Occipital lobe (tissue), 2 donors: ENCODE measurements around the gene MARS1. TPM values are rescaled to one million over a fixed set of nuclear protein-coding genes. Genes with fewer than 3 reads are reported as not detected.
"Not testable (repeated sequence)": the region's sequence is repeated elsewhere in the genome, so short reads cannot be mapped to it uniquely, and the experiment has no call there.

Experiments used
- DNase-seq: peaks from one replicate; lab custom pipeline; 2025; lab: John Stamatoyannopoulos, UW
- total RNA-seq: library from RNA; depleted of rRNA; stranded (reverse); fragments of >200 nt; gene quantifications from one replicate; pipeline ENCODE4 v1.2.3, GENCODE V29; 2014

The MARS1 gene
- total RNA-seq: 65.2 TPM

DNA sequence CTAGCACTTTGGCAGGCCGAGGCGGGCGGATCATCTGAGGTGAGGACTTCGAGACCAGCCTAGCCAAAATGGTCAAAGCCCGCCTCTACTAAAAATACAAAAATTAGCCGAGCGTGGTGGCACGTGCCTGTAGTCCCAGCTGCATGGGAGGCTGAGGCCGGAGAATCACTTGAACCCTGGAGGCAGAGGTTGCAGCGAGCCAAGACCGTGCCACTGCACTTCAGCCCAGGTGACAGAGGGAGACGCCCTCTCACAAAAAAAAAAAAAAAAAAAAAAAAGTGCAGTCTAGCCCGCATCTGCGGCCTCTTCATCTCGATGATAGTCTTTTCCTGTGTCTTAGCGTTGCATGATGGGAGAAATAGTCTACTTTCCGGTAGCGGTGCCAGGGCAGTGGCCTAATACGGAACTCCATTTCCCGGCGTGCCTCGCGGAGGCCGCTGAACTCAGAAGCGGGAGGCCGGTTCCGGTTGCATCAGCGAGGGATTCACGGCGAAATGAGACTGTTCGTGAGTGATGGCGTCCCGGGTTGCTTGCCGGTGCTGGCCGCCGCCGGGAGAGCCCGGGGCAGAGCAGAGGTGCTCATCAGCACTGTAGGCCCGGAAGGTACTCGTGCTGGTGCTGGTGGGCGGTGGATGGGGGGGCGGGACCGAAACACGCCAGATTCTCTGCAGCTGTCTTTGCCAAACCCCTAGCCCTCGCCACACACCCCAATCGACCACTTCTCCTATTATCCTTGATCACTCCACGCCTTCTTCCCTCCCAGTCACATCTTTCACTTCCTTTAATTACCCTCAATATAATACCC is at the start of gene MARS1:
MARS1 (plus strand) TSS at position 472 of the 805 bp plus-strand sequence; CDS start at position 495, 23 bp downstream.
- peak; percentile 92 for DNase-seq

DNA sequence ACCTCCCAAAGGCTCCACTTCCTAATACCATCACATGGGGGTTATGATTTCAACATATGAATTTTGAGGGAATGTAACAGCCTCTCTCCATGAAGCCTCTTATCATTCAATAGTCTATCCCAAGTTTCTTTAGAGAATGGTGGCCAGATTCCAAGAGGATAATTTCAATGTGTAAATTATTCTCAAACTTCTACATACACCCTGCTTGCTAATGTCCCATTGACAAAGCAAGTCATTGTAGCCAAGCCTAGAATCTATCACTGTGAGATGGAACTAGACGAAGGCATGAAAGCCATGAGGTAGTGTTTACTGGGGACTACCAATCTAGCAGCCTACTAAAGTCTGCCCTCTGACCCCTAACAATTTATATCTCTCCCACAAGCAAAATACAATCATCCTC is 49.5 kb upstream of the MARS1 start:
- no peak for DNase-seq

DNA sequence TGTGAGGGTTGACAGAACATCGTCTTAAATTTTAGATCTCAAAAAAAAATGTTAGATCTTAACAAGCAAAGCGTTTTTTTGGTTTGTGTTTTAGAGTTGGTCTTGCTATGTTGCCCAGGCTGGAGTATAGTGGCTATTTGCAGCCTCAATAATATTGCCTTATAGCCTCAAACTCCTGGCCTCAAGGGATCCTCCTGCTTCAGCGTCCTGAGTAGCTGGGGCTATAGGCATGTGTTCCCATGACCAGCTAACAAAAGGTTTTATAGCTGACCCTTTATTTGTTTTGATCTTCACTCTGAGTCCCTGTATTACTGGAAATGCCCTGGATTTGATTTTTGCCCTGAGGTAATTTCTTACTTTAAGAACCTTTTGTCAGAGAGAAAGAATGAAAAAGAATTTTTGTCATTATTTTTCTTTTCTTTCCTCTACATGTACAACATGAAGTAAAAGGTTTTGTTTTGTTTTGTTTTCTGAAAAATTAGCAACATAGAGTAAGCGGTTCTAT is 48.1 kb upstream of the MARS1 start:
- DNase-seq: no peak

DNA sequence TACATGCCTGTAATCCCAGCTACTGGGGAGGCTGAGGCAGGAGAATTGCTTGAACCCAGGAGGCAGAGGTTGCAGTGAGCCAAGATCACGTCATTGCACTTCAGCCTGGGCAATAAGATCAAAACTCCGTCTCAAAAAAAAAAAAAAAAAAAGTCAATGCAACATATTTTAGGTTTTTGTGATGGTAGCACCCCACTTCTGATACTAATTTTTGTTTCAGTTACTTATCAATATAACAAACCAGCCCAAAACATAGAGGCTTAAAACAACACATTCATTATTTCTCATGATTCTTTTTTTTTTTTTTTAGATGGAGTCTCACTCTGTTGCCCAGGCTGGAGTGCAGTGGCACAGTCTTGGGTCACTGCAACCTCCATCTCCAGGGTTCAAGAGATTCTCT is 46.5 kb upstream of the MARS1 start:
- not testable (repeated sequence) for DNase-seq

DNA sequence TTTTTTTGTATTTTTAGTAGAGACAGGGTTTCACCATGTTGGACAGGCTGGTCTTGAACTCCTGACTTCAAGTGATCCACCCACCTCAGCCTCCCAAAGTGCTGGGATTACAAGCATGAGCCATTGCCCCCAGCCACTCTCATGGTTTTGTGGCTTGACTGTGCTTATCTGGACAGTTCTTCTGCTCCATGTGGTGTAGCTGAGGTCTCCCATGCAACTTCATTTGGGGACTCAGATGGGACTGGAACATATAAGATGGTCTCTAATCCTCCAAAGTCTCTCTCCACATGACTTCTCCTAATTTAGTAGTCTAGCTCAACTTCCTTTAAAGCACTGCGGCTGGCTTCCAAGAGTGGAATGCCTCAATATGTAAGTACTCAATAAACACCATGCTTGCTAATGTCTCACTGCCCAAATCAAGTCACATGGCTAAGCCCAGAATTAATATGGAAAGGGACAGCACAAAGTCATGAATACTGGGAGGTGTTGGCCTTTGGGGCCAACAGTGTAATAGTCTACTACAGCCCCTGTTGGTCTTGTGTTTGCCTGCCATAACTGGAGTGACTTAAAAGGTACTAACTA is 45.9 kb upstream of the MARS1 start:
- no peak for DNase-seq

DNA sequence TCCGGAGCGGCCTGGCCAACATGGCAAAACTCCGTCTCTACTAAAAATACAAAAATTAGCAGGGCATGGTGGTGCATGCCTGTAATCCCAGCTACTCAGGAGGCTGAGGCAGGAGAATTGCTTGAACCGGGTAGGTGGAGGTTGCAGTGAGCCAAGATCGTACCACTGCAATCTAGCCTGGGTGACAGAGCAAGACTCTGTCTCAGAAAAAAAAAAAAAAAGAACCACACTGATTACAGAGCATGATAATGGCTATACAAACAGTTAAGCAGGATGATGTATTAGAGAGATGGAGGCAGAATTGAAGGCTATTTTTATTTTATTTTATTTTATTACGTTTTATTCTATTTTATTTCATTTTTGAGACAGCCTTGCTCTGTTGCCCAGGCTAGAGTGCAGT is 43.5 kb upstream of the MARS1 start:
- DNase-seq: not testable (repeated sequence)

DNA sequence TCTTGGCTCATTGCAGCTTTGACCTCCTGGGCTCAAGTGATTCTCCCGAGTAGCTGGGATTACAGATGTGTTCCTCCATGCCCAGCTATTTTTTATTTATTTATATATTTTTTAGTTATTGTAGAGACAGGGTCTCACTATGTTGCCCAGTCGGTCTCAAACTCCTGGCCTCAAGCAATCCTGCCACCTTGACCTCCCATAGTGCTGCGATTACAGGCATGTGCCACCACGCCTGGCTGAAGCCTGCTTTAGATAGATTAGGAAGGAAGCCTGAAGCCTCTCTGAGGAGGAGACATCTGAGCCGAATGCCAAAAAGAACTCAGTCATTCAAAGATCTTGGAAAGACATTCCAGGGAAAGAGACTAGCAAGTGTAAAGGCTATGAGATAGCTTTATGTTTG is 43.1 kb upstream of the MARS1 start:
- DNase-seq: no peak

DNA sequence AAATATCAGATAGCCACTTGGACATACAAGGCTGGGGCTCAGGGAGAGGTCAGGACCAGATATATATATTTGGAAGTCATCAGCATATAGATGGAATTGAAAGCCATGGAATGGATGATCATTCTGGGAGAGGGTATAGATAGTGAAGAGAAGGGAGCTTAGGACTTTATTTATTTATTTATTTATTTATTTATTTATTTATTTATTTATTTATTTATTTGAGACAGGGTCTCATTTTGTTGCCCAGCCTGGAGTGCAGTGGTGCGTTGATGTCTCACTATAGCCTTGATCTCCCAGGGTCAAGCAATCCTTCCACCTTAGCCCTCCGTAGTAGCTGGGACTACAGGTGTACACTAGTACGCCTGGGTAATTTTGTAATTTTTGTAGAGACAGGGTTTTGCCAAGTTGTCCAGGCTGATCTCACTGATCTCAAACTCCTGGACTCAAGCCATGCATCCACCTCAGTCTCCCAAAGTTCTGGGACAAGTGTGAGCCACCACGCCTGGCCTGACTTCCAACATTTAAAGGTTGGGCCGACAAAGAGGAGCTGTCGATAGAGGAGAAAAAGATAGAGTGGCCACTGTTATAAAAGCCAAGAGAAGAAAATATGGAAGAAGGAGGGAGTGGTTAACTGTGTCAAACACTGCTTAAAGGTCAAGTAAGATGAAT is 41.4 kb upstream of the MARS1 start:
- DNase-seq: no peak

DNA sequence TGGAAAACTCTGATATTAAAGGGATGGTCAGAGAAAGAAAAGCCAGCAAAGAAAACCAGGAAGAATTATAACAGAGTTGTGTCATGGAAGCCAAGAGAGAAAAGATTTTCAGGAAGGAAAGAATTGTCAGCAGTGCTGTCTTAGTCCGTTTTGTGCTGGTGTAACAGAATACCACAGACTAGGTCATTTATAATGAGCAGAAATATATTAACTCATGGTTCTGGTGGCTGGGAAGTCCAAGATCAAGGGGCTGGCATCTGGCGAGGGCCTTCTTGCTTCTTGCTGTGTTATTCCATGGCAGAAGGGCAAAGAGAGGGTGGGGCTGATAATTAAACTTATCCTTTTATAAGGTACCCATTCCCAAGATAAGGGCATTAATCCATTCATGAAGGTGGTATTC is 39.2 kb upstream of the MARS1 start:
- DNase-seq: no peak

DNA sequence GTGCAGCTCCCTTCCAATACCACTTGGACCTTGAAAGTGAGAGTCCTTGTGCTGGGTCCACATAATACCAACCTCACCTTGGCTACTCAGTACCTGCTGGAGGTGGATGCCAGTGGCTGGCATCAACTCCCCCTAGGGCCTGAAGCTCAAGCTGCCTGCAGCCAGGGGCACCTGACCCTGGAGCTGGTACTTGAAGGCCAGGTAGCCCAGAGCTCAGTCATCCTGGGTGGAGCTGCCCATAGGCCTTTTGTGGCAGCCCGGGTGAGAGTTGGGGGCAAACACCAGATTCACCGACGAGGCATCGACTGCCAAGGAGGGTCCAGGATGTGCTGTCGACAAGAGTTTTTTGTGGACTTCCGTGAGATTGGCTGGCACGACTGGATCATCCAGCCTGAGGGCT is 38.5 kb upstream of the MARS1 start:
- DNase-seq: no peak

DNA sequence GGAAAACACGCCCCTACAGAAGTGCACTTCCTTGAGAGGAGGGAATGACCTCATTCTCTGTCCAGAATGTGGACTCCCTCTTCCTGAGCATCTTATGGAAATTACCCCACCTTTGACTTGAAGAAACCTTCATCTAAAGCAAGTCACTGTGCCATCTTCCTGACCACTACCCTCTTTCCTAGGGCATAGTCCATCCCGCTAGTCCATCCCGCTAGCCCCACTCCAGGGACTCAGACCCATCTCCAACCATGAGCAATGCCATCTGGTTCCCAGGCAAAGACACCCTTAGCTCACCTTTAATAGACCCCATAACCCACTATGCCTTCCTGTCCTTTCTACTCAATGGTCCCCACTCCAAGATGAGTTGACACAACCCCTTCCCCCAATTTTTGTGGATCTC is 37.8 kb upstream of the MARS1 start:
- DNase-seq: no peak

DNA sequence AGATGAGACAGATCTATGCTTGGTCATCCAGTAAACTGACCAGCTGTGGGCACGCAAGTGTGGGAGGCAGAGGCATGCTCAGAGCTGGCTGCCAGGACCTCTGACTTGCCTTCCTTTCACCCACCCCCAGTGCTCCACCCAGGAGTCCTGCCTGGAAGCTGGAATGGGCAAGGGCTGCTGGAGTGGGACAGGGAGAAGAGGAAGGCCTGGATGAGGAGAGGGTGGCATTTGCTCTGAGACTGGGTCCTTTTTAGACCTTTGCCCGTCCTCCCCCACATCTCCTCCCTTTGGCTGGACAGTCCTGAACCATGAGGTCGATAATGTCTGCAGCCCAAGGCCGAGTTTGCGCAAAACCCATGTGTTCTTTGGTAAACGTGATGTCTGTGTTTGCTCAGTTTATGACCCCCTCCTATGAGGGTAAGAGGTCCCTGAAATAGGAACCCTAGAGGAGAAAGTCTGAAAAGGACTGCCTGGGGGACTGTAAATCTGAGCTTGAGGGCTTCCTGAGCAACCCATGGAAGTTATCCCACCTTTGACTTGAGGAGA is 36.6 kb upstream of the MARS1 start:
- no peak for DNase-seq

DNA sequence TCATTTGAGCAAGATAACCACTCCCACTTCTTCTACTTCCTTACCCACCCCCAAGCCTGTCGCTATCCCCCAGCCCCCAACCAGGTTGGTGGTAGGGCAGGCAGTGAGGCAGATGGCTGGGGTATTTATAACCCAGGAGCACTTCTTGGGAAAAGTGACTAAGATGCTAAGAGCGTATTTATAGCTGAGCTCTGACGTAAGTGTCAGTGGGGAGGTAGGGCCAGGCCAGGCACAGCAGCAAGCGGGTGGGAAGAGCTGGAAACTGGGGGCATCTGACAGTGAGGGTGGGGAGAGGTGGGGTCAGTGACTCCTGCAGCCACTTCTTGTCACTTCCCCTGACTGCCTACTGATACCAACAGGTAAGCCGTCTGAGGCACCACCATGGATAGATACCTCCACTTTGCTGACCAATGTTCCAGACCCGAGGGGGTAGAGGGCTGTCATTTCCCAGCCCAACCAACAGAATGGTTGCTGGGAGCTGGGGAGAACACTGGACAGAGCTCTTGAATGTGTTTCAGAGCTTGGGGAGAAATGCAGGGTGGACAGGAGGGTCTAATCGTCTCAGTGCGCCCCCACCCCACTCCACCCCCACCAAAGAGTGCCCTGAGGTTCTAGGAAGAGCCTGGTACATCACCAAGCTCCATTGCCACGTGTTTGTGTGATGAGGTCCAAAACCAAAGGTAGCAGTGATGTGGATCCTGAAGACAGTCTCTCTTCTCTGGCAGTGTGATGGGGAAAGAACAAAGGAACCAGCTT is 35.5 kb upstream of the MARS1 start:
- peak; percentile 73 for DNase-seq

DNA sequence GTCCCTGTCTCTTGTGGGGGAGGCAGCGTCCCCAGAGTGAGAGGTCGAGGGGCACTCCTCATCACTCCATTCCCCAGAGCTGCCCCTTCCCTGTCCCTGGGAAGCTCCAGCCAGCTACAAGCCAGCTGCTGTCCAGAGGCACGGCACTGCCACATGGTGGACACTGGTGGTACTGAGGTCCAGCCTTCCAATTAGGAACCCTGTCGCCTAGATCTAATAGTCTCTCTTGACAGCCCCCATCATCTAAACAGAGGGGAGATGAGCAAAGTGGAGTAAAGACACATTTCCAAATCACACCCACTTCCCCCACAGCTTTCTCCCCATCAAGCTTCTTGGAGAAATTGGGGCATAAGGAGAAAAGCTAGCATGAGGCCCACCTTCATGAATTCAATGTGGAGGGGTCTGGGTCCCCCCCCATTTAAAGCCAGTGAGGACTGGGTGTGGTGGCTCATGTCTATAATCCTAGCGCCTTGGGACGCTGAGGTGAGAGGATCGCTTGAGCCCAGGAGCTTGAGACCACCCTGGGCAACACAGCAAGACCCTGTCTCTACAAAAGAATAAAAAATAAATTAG is 34.8 kb upstream of the MARS1 start:
- DNase-seq: peak; percentile 60

DNA sequence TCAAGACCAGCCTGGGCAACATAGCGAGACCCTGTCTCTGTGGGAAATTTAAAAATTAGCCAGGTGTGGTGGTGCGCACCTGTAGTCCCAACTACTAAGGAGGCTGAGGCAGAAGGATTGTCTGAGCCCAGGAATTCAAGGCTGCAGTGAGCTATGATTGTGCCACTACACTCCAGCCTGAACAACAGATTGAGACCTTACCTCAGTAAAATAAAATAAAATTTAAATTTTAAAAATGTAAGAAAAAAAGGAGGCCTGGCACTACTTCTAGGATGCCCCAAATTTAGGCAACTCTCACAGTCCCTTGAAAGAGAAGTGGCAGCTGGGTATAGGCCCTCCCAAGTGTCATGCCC is 33.7 kb upstream of the MARS1 start:
- DNase-seq: no peak

DNA sequence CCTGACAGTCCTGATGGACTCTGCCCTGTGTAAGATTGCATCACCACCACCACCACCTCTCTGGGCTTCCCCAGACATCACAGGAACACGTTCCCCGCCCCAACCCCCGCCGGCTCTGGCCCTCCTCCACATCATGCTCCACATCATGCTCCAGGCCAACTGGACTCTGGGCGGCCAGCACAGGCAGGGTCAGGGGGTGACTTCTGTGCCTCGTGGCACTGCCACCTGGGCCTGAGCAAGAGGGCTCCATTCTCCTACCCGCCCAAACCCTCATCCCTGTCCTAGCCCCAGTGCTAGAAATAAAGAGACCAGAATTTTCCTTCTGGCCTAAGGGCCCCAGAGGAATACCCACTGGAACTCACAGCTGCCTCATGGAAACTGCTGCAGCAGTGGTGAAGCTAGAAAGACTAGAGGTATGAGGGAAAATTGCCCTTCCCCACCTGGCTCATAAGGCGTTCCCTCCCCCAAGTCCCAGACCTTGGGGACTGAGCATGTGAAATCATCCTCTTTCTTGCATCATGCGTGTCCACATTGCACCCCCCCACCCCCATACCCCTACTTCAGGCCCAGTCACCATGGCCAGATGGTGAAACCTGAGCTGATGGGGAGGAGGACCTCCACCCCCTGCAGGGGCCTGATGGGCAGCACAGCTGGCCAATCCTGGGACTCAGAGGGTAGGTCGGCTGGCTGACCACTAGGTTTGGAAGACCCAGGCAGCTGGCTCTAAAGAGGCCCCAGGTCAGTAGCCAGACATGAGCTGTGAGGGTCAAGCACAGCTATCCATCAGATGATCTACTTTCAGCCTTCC is 33.1 kb upstream of the MARS1 start, which contains the start of gene INHBE:
INHBE (plus strand) TSS at position 742 of the 808 bp plus-strand sequence. CDS start 230 bp downstream, outside the sequence.
- no peak for DNase-seq

DNA sequence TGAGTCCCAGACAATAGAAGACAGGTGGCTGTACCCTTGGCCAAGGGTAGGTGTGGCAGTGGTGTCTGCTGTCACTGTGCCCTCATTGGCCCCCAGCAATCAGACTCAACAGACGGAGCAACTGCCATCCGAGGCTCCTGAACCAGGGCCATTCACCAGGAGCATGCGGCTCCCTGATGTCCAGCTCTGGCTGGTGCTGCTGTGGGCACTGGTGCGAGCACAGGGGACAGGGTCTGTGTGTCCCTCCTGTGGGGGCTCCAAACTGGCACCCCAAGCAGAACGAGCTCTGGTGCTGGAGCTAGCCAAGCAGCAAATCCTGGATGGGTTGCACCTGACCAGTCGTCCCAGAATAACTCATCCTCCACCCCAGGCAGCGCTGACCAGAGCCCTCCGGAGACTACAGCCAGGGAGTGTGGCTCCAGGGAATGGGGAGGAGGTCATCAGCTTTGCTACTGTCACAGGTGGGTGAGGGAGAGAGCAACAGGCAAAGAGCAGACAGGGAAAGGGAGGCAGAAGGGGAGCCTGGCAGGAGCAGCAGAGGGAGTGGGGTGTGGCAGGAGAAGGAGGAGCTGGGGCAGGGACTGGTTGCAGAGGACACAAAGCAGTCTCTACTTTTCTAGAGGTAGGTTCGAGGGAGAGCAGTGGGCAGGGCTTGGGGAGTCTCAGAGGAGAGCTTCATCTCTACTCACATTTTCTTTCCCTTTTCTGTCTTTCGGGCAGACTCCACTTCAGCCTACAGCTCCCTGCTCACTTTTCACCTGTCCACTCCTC is 32.3 kb upstream of the MARS1 start:
- DNase-seq: no peak

DNA sequence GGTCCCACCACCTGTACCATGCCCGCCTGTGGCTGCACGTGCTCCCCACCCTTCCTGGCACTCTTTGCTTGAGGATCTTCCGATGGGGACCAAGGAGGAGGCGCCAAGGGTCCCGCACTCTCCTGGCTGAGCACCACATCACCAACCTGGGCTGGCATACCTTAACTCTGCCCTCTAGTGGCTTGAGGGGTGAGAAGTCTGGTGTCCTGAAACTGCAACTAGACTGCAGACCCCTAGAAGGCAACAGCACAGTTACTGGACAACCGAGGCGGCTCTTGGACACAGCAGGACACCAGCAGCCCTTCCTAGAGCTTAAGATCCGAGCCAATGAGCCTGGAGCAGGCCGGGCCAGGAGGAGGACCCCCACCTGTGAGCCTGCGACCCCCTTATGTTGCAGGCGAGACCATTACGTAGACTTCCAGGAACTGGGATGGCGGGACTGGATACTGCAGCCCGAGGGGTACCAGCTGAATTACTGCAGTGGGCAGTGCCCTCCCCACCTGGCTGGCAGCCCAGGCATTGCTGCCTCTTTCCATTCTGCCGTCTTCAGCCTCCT is 31.6 kb upstream of the MARS1 start:
- no peak for DNase-seq
